ENCODE data around the gene B4GALNT3. TPM values are rescaled to one million over a fixed set of nuclear protein-coding genes. Genes with fewer than 3 reads are reported as not detected.

Gene B4GALNT3
- total RNA-seq, 3 donors from 2014 or later (not counting 1 experiment from before 2014, with no cell fraction given) = 0.93 to 4.2 TPM; not detected in 1

GRCh38 chr12:562634-563033 is 102.9 kb downstream of the B4GALNT3 start:
- TF ChIP-seq, protein P1, sequence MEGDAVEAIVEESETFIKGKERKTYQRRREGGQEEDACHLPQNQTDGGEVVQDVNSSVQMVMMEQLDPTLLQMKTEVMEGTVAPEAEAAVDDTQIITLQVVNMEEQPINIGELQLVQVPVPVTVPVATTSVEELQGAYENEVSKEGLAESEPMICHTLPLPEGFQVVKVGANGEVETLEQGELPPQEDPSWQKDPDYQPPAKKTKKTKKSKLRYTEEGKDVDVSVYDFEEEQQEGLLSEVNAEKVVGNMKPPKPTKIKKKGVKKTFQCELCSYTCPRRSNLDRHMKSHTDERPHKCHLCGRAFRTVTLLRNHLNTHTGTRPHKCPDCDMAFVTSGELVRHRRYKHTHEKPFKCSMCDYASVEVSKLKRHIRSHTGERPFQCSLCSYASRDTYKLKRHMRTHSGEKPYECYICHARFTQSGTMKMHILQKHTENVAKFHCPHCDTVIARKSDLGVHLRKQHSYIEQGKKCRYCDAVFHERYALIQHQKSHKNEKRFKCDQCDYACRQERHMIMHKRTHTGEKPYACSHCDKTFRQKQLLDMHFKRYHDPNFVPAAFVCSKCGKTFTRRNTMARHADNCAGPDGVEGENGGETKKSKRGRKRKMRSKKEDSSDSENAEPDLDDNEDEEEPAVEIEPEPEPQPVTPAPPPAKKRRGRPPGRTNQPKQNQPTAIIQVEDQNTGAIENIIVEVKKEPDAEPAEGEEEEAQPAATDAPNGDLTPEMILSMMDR (IDR thresholded peaks at IDR 0.05) = no peak
- H3K27me3 ChIP-seq (ENCODE audit: control insufficient read depth, insufficient read depth, low read length) = no peaks in the 10 kb centered on the region
- peak in 1 of 2 donors; percentile 58 for DNase-seq
- no peaks in the 10 kb centered on the region for H3K36me3 Mint-ChIP-seq
- peaks cover 50 to 86% of the 10 kb centered on the region in 2 donors for H3K4me1 Mint-ChIP-seq
- H3K27ac ChIP-seq (ENCODE audit: low read length) = peak overlapping the region; percentile 76
- peak overlapping the region; percentile 85 for H3K4me3 Mint-ChIP-seq
- peaks cover 59% of the 10 kb centered on the region for H3K4me1 ChIP-seq (ENCODE audit: control insufficient read depth, insufficient read depth, low read length)
- H3K27me3 Mint-ChIP-seq (ENCODE audit: low read depth in 2 of 2) = no peaks in the 10 kb centered on the region
- 76% methylated on average over 12 of the region's 12 CpGs for WGBS (ENCODE audit: insufficient coverage)
- intact Hi-C loops (cut with micrococcal nuclease) = loop anchor here (5.0 kb wide), 1 partner anchor 385 kb away; the partner anchor contains the start of gene RAD52
- no peaks in the 10 kb centered on the region for H3K36me3 ChIP-seq (ENCODE audit: control insufficient read depth, insufficient read depth, low read length)
- no peak overlapping the region for H3K4me3 ChIP-seq (ENCODE audit: low read length)
- H3K9me3 Mint-ChIP-seq = no peaks in the 10 kb centered on the region
- H3K27ac Mint-ChIP-seq = peak overlapping the region; percentile 87 to 90
- no peaks in the 10 kb centered on the region for H3K9me3 ChIP-seq (ENCODE audit: control insufficient read depth, insufficient read depth, low read length)
- ATAC-seq = peak; percentile 58 to 68 (median 62)

DNA sequence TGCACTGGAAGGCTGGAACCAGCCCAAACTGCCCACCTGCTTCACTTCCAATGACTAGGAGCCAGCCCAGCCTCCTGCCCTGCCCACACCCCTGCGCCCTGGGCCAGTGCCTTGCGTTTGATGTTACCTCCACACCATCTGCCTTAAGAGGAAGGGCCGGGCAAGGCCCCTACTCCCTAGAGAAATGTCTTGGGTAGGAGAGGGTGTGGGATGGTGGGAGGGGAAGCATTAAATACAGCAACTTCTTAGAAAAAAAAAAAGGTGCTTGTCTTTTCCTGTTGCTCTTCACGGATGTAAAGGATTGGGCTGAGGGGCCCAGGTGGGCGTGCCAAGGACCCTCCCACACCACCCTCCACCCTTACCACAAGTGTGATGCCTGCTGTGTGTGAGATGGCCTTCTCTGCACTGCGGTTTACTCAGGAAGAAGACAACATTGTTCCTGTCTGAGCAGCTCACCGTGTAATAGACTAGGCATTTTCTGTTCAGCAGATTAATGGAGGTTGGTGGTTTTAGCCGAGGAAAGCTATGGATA is 103.6 kb downstream of the B4GALNT3 start:
- peak overlapping the region; percentile 85 for H3K4me3 Mint-ChIP-seq
- H3K4me1 Mint-ChIP-seq = peaks cover 53 to 85% of the 10 kb centered on the region in 2 donors

DNA sequence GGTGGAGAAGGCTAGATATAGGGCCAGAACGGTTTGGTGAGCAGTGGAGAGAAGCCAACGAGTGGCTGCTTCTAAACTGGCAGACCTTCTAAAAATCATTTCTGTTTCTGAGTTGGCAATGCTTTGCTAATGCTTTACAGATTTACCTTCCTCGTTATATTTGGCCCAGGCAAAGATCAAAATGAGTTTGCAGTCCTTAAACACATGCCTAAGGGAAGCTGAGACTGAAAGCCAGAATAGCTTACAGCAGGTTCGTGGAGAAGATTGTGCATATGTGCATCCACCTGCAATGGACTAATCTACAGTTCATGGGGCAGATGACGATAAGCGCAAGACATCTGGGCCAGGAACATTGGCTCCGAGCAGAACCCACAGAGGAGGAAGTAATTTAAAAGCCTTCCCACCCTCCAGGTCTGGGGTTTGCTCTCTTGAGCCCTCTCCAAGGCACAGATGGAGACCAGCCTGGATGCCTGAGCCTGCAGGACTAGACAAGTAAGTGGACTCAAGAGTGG is 104.1 kb downstream of the B4GALNT3 start:
- 6% methylated on average over 7 of the region's 7 CpGs for WGBS (ENCODE audit: insufficient coverage)
- Histone ChIP-seq H3K9me3 (ENCODE audit: control insufficient read depth, insufficient read depth, low read length) (no peaks in the 10 kb centered on the region), H3K27ac (ENCODE audit: low read length) (peak overlapping the region; percentile 76), H3K4me1 (ENCODE audit: control insufficient read depth, insufficient read depth, low read length) (peaks cover 59% of the 10 kb centered on the region), H3K27me3 (ENCODE audit: control insufficient read depth, insufficient read depth, low read length) (no peaks in the 10 kb centered on the region), H3K36me3 (ENCODE audit: control insufficient read depth, insufficient read depth, low read length) (no peaks in the 10 kb centered on the region), H3K4me3 (ENCODE audit: low read length) (peak overlapping the region; percentile 15)
- Mint-ChIP-seq H3K9me3 (no peaks in the 10 kb centered on the region), H3K27ac (peak overlapping the region; percentile 87 to 90), H3K27me3 (ENCODE audit: low read depth in 2 of 2) (no peaks in the 10 kb centered on the region), H3K36me3 (no peaks in the 10 kb centered on the region), H3K4me1 (peaks cover 56 to 86% of the 10 kb centered on the region in 2 donors), H3K4me3 (peak overlapping the region; percentile 85)
- DNase-seq (peak in 1 of 2 donors; percentile 49), ATAC-seq (no peak)
- TF ChIP-seq, protein P1 (IDR thresholded peaks at IDR 0.05) = no peak
- intact Hi-C loops (cut with micrococcal nuclease) = loop anchor here (5.0 kb wide), 1 partner anchor 383 kb away; the partner anchor contains the start of gene RAD52

More for the DNA sequence above, 103.6 kb downstream of the B4GALNT3 start:
- H3K4me1 ChIP-seq (ENCODE audit: control insufficient read depth, insufficient read depth, low read length) = peaks cover 59% of the 10 kb centered on the region
- peak overlapping the region; percentile 87 to 90 for H3K27ac Mint-ChIP-seq
- WGBS (ENCODE audit: insufficient coverage) = 4% methylated on average over 3 of the region's 8 CpGs
- no peaks in the 10 kb centered on the region for H3K36me3 ChIP-seq (ENCODE audit: control insufficient read depth, insufficient read depth, low read length)
- peak; percentile 78 to 85 (median 84) for ATAC-seq
- no peaks in the 10 kb centered on the region for H3K9me3 Mint-ChIP-seq
- TF ChIP-seq, protein P1 (IDR thresholded peaks at IDR 0.05) = no peak
- peak in 1 of 2 donors; percentile 82 for DNase-seq
- peak overlapping the region; percentile 15 for H3K4me3 ChIP-seq (ENCODE audit: low read length)
- H3K9me3 ChIP-seq (ENCODE audit: control insufficient read depth, insufficient read depth, low read length) = no peaks in the 10 kb centered on the region
- H3K27me3 Mint-ChIP-seq (ENCODE audit: low read depth in 2 of 2) = no peaks in the 10 kb centered on the region
- H3K27ac ChIP-seq (ENCODE audit: low read length) = peak overlapping the region; percentile 76
- intact Hi-C loops (cut with micrococcal nuclease) = loop anchor here (5.0 kb wide), 1 partner anchor 384 kb away; the partner anchor contains the start of gene RAD52
- no peaks in the 10 kb centered on the region for H3K27me3 ChIP-seq (ENCODE audit: control insufficient read depth, insufficient read depth, low read length)
- H3K36me3 Mint-ChIP-seq = no peaks in the 10 kb centered on the region

Measured in natural killer cell (primary cell).